H1 (cell line): ENCODE data around the gene MRPL16. TPM values are rescaled to one million over a fixed set of nuclear protein-coding genes. Genes with fewer than 3 reads are reported as not detected.

Experiments used
- BCL11A ChIP-seq, 2 experiments: IDR thresholded peaks; one replicate each; pipeline ENCODE4 v1.6.1; 2011; ENCODE audit warnings: low read depth in 2 of 2, low read length in 2 of 2, mild to moderate bottlenecking in 2 of 2
- CTBP2 ChIP-seq: IDR thresholded peaks from 2 replicates; pipeline ENCODE4 v1.7.0; 2011; ENCODE audit warnings: borderline replicate concordance, mild to moderate bottlenecking, moderate library complexity, mixed read lengths, low read length; ENCODE audit not compliant: insufficient read depth, insufficient read length
- CTCF ChIP-seq, 3 experiments: IDR thresholded peaks; 1 replicate in 2 of 3; 2 replicates in 1 of 3; pipeline versions ENCODE4 v1.5.1 to v1.6.1; 2011; ENCODE audit warnings: low read length in 3 of 3, mild to moderate bottlenecking in 3 of 3, inconsistent platforms in 2 of 3, low read depth in 1 of 3, moderate library complexity in 1 of 3; ENCODE audit not compliant: insufficient read depth in 1 of 3; ENCODE audit errors: control extremely low read depth in 1 of 3
- NANOG ChIP-seq: IDR thresholded peaks from 2 replicates; pipeline ENCODE4 v1.6.1; 2011; ENCODE audit warnings: low read length, low read depth, mild to moderate bottlenecking, inconsistent platforms; ENCODE audit not compliant: insufficient read depth, poor library complexity, severe bottlenecking
- TAF1 ChIP-seq: IDR thresholded peaks from 2 replicates; pipeline ENCODE4 v1.6.1; 2011; ENCODE audit warnings: mild to moderate bottlenecking, low read depth, low read length
- TEAD4 ChIP-seq: IDR thresholded peaks from 2 replicates; pipeline ENCODE4 v1.6.1; 2012; ENCODE audit warnings: low read depth, low read length, inconsistent platforms, mixed read lengths
- polyA plus RNA-seq, 7 experiments: library from polyadenylated mRNA; depleted of rRNA in 3 of 7; stranded (reverse) in 5 of 7; unstranded in 2 of 7; fragments of >200 nt in 5 of 7; fragments of 200-250 nt in 2 of 7; gene quantifications; 1 replicate in 5 of 7; 2 replicates in 1 of 7; 4 replicates in 1 of 7; pipeline versions ENCODE4 v1.2.1 to v1.2.3, GENCODE V29; 2011 to 2013; ENCODE audit warnings: missing spikeins in 2 of 7, mixed read lengths in 2 of 7
- total RNA-seq: library from RNA; stranded (reverse); fragmentation: NEBNext Ultra II Directional; extraction: Animal tissue kit (Norgen Biotek cat#: 25700); gene quantifications from 2 replicates; pipeline ENCODE4 v1.2.1, GENCODE V29; 2021

MRPL16 gene
- total and polyA plus RNA-seq, 2 of the 8 experiments (the other 6 are each of a cell fraction or from before 2014, with no cell fraction given) = 69.2 to 79.8 TPM

DNA sequence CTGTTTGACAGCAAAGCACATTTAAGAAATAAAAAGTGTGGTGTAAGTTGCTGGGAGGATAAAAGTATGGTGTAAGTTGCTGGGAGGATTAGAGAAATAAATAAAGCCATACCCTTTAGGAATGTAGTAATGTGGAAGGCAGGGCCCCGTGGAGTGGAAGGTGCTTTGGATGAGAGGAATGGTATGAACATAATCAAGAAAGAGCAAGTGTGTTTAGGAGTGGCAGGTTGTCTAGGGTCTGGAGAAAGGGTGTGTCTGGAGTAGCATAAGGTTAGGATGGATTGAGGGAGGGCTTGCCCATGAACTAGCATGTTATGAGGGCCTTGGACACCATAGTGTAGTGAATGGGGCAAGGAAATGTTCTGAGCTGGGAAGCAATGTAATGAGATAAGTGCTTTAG, 18.1 kb downstream of the MRPL16 start (continued):
- no peak for TF ChIP-seq BCL11A (IDR thresholded peaks at IDR 0.05; ENCODE audit: low read depth in 2 of 2, low read length in 2 of 2)
- TF ChIP-seq TAF1 = no peak
- no peak for TF ChIP-seq CTCF (IDR thresholded peaks at IDR 0.05; ENCODE audit: control extremely low read depth in 1 of 3, insufficient read depth in 1 of 3, low read depth in 1 of 3, low read length in 3 of 3)
- TF ChIP-seq NANOG = no peak
- TF ChIP-seq TEAD4 = no peak
- no peak for TF ChIP-seq CTBP2
